Measurements from ENCODE around the gene SBSN.

SBSN gene

DNA sequence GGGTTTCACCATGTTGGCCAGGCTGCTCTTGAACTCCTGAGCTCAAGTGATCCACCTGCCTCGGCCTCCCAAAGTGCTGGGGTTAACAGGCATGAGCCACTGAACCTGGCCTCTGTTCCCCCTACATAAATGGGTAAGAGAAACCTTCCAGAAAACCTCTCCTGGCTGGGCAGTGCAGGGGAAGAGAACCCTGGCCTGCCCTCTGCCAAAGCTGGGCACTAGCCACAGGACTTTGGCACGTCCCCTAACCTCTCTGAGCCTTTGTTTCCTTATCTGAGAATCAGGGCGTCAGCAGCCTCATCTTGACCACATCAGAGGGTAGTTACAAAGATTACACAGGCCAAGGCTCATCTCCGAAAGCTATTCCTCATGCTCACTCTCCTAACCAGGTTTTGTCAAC is 2.2 kb downstream of the SBSN start:
- no peak for TF ChIP-seq CEBPB (IDR thresholded peaks at IDR 0.05)
- no peak for TF ChIP-seq TAF1 (IDR thresholded peaks at IDR 0.05; ENCODE audit: low read depth)
- TF ChIP-seq TCF12 (IDR thresholded peaks at IDR 0.05; ENCODE audit: low read depth), result no peak
- TF ChIP-seq EP300 (IDR thresholded peaks at IDR 0.05; ENCODE audit: borderline replicate concordance), result no peak
- no peak for TF ChIP-seq ZBTB7A (IDR thresholded peaks at IDR 0.05; ENCODE audit: low read depth)
- TF ChIP-seq, protein P1, sequence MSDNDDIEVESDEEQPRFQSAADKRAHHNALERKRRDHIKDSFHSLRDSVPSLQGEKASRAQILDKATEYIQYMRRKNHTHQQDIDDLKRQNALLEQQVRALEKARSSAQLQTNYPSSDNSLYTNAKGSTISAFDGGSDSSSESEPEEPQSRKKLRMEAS (IDR thresholded peaks at IDR 0.05), result no peak
- TF ChIP-seq TEAD4 (IDR thresholded peaks at IDR 0.05), result no peak
- TF ChIP-seq, protein P2, sequence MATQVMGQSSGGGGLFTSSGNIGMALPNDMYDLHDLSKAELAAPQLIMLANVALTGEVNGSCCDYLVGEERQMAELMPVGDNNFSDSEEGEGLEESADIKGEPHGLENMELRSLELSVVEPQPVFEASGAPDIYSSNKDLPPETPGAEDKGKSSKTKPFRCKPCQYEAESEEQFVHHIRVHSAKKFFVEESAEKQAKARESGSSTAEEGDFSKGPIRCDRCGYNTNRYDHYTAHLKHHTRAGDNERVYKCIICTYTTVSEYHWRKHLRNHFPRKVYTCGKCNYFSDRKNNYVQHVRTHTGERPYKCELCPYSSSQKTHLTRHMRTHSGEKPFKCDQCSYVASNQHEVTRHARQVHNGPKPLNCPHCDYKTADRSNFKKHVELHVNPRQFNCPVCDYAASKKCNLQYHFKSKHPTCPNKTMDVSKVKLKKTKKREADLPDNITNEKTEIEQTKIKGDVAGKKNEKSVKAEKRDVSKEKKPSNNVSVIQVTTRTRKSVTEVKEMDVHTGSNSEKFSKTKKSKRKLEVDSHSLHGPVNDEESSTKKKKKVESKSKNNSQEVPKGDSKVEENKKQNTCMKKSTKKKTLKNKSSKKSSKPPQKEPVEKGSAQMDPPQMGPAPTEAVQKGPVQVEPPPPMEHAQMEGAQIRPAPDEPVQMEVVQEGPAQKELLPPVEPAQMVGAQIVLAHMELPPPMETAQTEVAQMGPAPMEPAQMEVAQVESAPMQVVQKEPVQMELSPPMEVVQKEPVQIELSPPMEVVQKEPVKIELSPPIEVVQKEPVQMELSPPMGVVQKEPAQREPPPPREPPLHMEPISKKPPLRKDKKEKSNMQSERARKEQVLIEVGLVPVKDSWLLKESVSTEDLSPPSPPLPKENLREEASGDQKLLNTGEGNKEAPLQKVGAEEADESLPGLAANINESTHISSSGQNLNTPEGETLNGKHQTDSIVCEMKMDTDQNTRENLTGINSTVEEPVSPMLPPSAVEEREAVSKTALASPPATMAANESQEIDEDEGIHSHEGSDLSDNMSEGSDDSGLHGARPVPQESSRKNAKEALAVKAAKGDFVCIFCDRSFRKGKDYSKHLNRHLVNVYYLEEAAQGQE (IDR thresholded peaks at IDR 0.05; ENCODE audit: low read depth), result no peak
- TF ChIP-seq RAD21 (IDR thresholded peaks at IDR 0.05; ENCODE audit: low read depth), result no peak
- TF ChIP-seq, protein P3, sequence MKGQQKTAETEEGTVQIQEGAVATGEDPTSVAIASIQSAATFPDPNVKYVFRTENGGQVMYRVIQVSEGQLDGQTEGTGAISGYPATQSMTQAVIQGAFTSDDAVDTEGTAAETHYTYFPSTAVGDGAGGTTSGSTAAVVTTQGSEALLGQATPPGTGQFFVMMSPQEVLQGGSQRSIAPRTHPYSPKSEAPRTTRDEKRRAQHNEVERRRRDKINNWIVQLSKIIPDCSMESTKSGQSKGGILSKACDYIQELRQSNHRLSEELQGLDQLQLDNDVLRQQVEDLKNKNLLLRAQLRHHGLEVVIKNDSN (IDR thresholded peaks at IDR 0.05), result no peak
- no peak for TF ChIP-seq YY1 (IDR thresholded peaks at IDR 0.05; ENCODE audit: low read depth)
- no peak for TF ChIP-seq NFIC (IDR thresholded peaks at IDR 0.05)

DNA sequence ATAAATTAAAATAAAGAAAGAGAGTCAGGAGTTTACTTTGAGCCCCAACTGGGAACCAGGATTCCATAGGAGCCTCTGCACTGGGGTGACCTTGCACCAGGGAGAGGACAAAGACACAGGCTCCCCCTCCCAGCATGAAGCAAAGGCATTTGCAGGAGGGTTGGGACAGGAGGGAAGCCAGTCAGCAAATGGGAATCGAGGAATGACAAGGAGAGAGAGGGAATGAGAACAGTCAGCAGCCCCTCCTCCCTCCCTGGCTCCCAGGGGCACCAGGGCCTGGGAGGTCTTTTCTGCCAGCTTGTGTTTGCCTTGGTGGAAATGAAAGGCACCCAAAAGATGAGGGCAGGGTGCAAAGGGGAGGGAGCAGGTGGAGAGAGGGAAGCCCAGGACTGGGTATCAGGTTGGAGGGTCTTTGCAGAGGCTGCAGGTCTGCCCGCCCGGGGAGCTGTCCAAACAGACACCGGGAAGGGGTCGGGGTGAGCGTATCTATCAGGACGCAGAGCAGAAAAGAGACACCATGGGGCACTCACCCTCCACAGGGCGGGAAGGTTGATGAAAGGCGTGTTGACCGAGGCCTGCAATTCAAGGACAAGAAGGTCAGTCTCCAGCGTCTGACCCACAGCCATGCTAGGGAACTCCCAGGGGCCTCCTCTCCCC is 3.8 kb downstream of the SBSN start:
- TF ChIP-seq, protein P2 (IDR thresholded peaks at IDR 0.05; ENCODE audit: low read depth), result peak; percentile 19; the same call in 1 of the 2 replicates
- no peak for TF ChIP-seq CEBPB (IDR thresholded peaks at IDR 0.05)

DNA sequence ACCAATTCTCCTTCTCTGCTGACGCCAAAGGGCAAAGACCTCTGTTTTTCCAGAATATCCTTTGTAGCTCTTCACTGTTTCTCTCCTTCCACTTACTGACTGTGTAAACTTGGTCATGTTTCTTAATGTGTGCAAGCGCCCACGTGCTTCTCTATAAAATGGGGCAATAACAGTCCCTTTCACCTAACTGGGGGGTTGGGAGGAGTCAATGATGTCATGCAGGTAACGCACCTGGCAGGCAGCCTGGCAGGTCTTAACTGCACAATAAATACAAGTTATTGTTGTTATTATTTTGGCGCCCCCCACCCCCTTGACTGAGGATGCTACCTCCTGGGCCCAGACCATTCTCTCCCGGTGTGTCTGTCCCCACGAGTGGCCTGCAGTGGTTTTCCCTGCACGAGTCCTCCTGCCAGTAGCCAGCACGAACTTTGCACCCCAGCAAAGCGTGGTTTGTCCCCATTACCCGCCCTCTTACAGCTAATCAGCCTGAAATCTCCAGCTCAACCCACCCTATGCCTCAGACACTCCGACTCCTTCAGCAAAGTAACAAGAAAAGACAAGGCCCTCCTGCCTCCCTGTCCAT is 5.3 kb downstream of the SBSN start:
- TF ChIP-seq, protein P2 (IDR thresholded peaks at IDR 0.05; ENCODE audit: low read depth), result no peak

DNA sequence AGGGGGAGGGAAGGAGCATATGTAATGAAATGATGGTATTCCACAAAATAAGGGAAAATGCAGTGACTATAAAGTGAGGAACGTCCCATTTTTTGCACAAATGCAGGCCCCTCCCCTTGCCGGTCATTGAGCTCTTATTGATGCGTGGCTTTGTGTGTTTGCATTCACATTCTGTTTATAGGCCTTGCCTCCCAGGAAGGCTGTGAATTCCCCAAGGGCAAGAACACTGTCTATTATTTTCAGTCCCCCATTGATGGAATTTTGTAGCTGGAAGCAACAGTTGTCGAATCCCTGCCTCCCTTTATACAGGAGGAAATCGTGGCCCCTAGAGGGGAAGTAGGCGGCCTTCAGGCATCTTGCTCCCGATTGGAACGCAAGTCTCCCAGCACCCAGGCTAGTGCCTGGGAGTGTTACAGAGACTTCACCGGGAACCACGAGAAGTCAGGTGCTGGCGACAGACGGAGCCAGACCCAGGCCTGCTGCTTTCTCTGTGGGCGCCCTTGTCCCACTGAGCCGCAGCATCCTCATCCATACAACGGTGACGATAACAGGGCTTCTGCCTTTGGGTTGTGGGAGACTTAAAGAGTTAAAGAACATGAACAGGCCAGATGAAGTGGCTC is 6.9 kb downstream of the SBSN start:
- TF ChIP-seq CEBPB (IDR thresholded peaks at IDR 0.05) (no peak), NFIC (IDR thresholded peaks at IDR 0.05) (no peak), CREB1 (IDR thresholded peaks at IDR 0.05; ENCODE audit: low read depth) (no peak), TEAD4 (IDR thresholded peaks at IDR 0.05) (no peak), EP300 (IDR thresholded peaks at IDR 0.05; ENCODE audit: borderline replicate concordance) (no peak), YY1 (IDR thresholded peaks at IDR 0.05; ENCODE audit: low read depth) (no peak), TCF12 (IDR thresholded peaks at IDR 0.05; ENCODE audit: low read depth) (no peak), RAD21 (IDR thresholded peaks at IDR 0.05; ENCODE audit: low read depth) (no peak), TAF1 (IDR thresholded peaks at IDR 0.05; ENCODE audit: low read depth) (no peak), EGR1 (IDR thresholded peaks at IDR 0.05) (no peak), FOXM1 (IDR thresholded peaks at IDR 0.05; ENCODE audit: borderline replicate concordance, low read depth) (no peak)
- TF ChIP-seq, protein P3 (IDR thresholded peaks at IDR 0.05), result no peak
- TF ChIP-seq, protein P2 (IDR thresholded peaks at IDR 0.05; ENCODE audit: low read depth), result no peak
